Keratinocyte (primary cell): Measurements from ENCODE around the gene KRTAP3-2.

Experiments
- CTCF ChIP-seq, 3 experiments: IDR thresholded peaks in 1 of 3; conservative IDR thresholded peaks in 1 of 3; optimal IDR thresholded peaks in 1 of 3; 2 replicates in 2 of 3; 3 replicates in 1 of 3; pipeline versions ENCODE3 to v1.5.1; 2011; ENCODE audit warnings: low read length in 3 of 3, mild to moderate bottlenecking in 3 of 3, moderate library complexity in 2 of 3, control low read depth in 1 of 3, inconsistent platforms in 1 of 3; ENCODE audit not compliant: insufficient read depth in 2 of 3; ENCODE audit errors: extremely low read depth in 1 of 3
- EZH2 ChIP-seq: IDR thresholded peaks from one replicate; pipeline ENCODE4 v1.6.1; 2012; ENCODE audit warnings: inconsistent platforms, mild to moderate bottlenecking, low read length, moderate library complexity

DNA sequence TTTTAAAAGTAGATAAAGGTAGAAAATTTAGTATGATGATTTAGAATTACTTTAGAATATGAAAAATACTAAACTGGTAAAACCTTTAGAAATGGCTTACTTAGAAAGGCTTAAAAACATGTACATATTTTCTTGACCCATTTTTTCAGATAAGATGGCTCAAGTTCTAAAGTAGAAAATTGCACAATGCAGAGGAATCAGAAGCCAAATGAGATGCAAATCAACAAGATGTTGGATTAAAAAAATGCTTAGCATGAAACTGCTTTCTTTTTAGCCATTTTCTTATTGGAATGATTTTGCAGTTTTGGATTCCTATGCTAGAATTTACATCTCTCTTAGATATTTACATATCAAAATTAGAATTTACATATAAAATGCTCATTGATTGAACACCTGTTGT, 10.7 kb upstream of the KRTAP3-2 start:
- TF ChIP-seq CTCF (optimal IDR thresholded peaks at IDR 0.05 in 1 of 3, IDR thresholded peaks at IDR 0.05 in 1 of 3, conservative IDR thresholded peaks at IDR 0.05 in 1 of 3; ENCODE audit: extremely low read depth in 1 of 3, insufficient read depth in 2 of 3, low read length in 3 of 3) (no peak), EZH2 (no peak)
